ENCODE results near the gene BCL11A.
"Not testable (repeated sequence)": the region's sequence is repeated elsewhere in the genome, so short reads cannot be mapped to it uniquely, and the experiment has no call there.

Gene BCL11A

GRCh38 chr2:60433018-60433596 is 120.3 kb downstream of the BCL11A start:
- DNase-seq (ENCODE audit: low read depth, low spot score) = no peak

GRCh38 chr2:60432035-60432601 is 121.3 kb downstream of the BCL11A start:
- DNase-seq (ENCODE audit: low read depth, low spot score) = no peak

GRCh38 chr2:60429681-60430080 is 123.8 kb downstream of the BCL11A start:
- DNase-seq (ENCODE audit: low read depth, low spot score) = no peak

- DNase-seq (ENCODE audit: low read depth, low spot score) = no peak
These were observed 126.6 kb downstream of the BCL11A start for GRCh38 chr2:60426880-60427279.

GRCh38 chr2:60426341-60426740 is 127.1 kb downstream of the BCL11A start:
- DNase-seq (ENCODE audit: low read depth, low spot score) = no peak

- no peak for DNase-seq (ENCODE audit: low read depth, low spot score)
These were observed 129.2 kb downstream of the BCL11A start for GRCh38 chr2:60424233-60424632.

- no peak for DNase-seq (ENCODE audit: low read depth, low spot score)
These were observed 129.9 kb downstream of the BCL11A start for GRCh38 chr2:60423505-60423904.

GRCh38 chr2:60422826-60423483 is 130.5 kb downstream of the BCL11A start:
- DNase-seq (ENCODE audit: low read depth, low spot score) = no peak

- not testable (repeated sequence) for DNase-seq (ENCODE audit: low read depth, low spot score)
These were observed 136.2 kb downstream of the BCL11A start for GRCh38 chr2:60417210-60417609.

- DNase-seq (ENCODE audit: low read depth, low spot score) = no peak
These were observed 137.0 kb downstream of the BCL11A start for GRCh38 chr2:60416221-60417008.

GRCh38 chr2:60415814-60416213 is 137.6 kb downstream of the BCL11A start:
- no peak for DNase-seq (ENCODE audit: low read depth, low spot score)

GRCh38 chr2:60414495-60415138 is 138.8 kb downstream of the BCL11A start:
- no peak for DNase-seq (ENCODE audit: low read depth, low spot score)

GRCh38 chr2:60413814-60414168 is 139.7 kb downstream of the BCL11A start:
- DNase-seq (ENCODE audit: low read depth, low spot score) = no peak

- DNase-seq (ENCODE audit: low read depth, low spot score) = no peak
These were observed 140.2 kb downstream of the BCL11A start for GRCh38 chr2:60413069-60413813.

- DNase-seq (ENCODE audit: low read depth, low spot score) = no peak
These were observed 140.8 kb downstream of the BCL11A start for GRCh38 chr2:60412620-60413019.

GRCh38 chr2:60412027-60412426 is 141.4 kb downstream of the BCL11A start:
- no peak for DNase-seq (ENCODE audit: low read depth, low spot score)

GRCh38 chr2:60411295-60411694 is 142.2 kb downstream of the BCL11A start:
- DNase-seq (ENCODE audit: low read depth, low spot score) = no peak

- DNase-seq (ENCODE audit: low read depth, low spot score) = no peak
These were observed 142.9 kb downstream of the BCL11A start for GRCh38 chr2:60410456-60411146.

- no peak for DNase-seq (ENCODE audit: low read depth, low spot score)
These were observed 144.0 kb downstream of the BCL11A start for GRCh38 chr2:60409531-60409871.

- no peak for DNase-seq (ENCODE audit: low read depth, low spot score)
These were observed 144.5 kb downstream of the BCL11A start for GRCh38 chr2:60408811-60409530.
